ENCODE results near the gene PDK3. TPM values are rescaled to one million over a fixed set of nuclear protein-coding genes. Genes with fewer than 3 reads are reported as not detected.

The PDK3 gene
- total RNA-seq, 1 donor from 2014 or later = 11.6 TPM

DNA sequence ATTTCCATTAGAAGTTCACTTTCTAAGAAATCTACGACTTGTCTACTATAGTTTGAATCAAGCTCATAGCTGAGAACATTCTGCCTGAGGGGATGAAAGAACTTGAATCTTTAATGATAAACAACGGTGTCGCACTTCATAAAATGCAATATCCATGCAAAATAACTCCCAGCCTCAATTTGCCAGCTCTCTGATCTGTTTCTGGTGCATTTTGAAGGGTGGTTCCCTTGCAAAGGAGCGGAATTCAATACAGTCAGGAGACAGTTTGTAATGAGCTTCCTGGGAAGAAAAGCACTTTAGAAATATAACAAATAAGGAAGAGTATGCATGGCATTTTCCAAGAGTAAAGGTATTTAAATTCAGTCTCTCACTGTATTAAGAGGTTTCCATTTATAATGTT is 102.1 kb downstream of the PDK3 start:
- Mint-ChIP-seq H3K4me3 (ENCODE audit: unreplicated experiment) (no peak overlapping the region), H3K27me3 (ENCODE audit: unreplicated experiment) (no peaks in the 10 kb centered on the region), H3K27ac (ENCODE audit: unreplicated experiment) (no peak overlapping the region), H3K36me3 (ENCODE audit: low read depth, unreplicated experiment) (no peaks in the 10 kb centered on the region), H3K4me1 (ENCODE audit: unreplicated experiment) (no peaks in the 10 kb centered on the region), H3K9me3 (ENCODE audit: unreplicated experiment) (no peaks in the 10 kb centered on the region)
- DNase-seq (ENCODE audit: low spot score) = no peak
- TF ChIP-seq, protein P1, sequence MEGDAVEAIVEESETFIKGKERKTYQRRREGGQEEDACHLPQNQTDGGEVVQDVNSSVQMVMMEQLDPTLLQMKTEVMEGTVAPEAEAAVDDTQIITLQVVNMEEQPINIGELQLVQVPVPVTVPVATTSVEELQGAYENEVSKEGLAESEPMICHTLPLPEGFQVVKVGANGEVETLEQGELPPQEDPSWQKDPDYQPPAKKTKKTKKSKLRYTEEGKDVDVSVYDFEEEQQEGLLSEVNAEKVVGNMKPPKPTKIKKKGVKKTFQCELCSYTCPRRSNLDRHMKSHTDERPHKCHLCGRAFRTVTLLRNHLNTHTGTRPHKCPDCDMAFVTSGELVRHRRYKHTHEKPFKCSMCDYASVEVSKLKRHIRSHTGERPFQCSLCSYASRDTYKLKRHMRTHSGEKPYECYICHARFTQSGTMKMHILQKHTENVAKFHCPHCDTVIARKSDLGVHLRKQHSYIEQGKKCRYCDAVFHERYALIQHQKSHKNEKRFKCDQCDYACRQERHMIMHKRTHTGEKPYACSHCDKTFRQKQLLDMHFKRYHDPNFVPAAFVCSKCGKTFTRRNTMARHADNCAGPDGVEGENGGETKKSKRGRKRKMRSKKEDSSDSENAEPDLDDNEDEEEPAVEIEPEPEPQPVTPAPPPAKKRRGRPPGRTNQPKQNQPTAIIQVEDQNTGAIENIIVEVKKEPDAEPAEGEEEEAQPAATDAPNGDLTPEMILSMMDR (IDR thresholded peaks at IDR 0.05; ENCODE audit: unreplicated experiment) = no peak

GRCh38 chrX:24574743-24575142 is 109.7 kb downstream of the PDK3 start:
- no peak overlapping the region for H3K27ac Mint-ChIP-seq (ENCODE audit: unreplicated experiment)
- H3K27me3 Mint-ChIP-seq (ENCODE audit: unreplicated experiment) = no peaks in the 10 kb centered on the region

GRCh38 chrX:24575496-24575895 is 110.4 kb downstream of the PDK3 start:
- no peak for DNase-seq (ENCODE audit: low spot score)
- Mint-ChIP-seq H3K4me3 (ENCODE audit: unreplicated experiment) (no peak overlapping the region), H3K27me3 (ENCODE audit: unreplicated experiment) (no peaks in the 10 kb centered on the region), H3K9me3 (ENCODE audit: unreplicated experiment) (no peaks in the 10 kb centered on the region), H3K27ac (ENCODE audit: unreplicated experiment) (no peak overlapping the region), H3K36me3 (ENCODE audit: low read depth, unreplicated experiment) (peaks cover 14% of the 10 kb centered on the region), H3K4me1 (ENCODE audit: unreplicated experiment) (no peaks in the 10 kb centered on the region)
- TF ChIP-seq, protein P1 (IDR thresholded peaks at IDR 0.05; ENCODE audit: unreplicated experiment) = no peak

More at GRCh38 chrX:24574743-24575142, 109.7 kb downstream of the PDK3 start:
- no peaks in the 10 kb centered on the region for H3K4me1 Mint-ChIP-seq (ENCODE audit: unreplicated experiment)
- no peaks in the 10 kb centered on the region for H3K9me3 Mint-ChIP-seq (ENCODE audit: unreplicated experiment)
- H3K4me3 Mint-ChIP-seq (ENCODE audit: unreplicated experiment) = no peak overlapping the region
- H3K36me3 Mint-ChIP-seq (ENCODE audit: low read depth, unreplicated experiment) = peaks cover 13% of the 10 kb centered on the region
- no peak for DNase-seq (ENCODE audit: low spot score)
- TF ChIP-seq, protein P1 (IDR thresholded peaks at IDR 0.05; ENCODE audit: unreplicated experiment) = no peak

GRCh38 chrX:24577091-24577490 is 112.0 kb downstream of the PDK3 start:
- no peaks in the 10 kb centered on the region for H3K4me1 Mint-ChIP-seq (ENCODE audit: unreplicated experiment)
- DNase-seq (ENCODE audit: low spot score) = no peak
- TF ChIP-seq, protein P1 (IDR thresholded peaks at IDR 0.05; ENCODE audit: unreplicated experiment) = no peak
- H3K27me3 Mint-ChIP-seq (ENCODE audit: unreplicated experiment) = no peaks in the 10 kb centered on the region
- no peak overlapping the region for H3K4me3 Mint-ChIP-seq (ENCODE audit: unreplicated experiment)
- no peaks in the 10 kb centered on the region for H3K9me3 Mint-ChIP-seq (ENCODE audit: unreplicated experiment)
- no peak overlapping the region for H3K27ac Mint-ChIP-seq (ENCODE audit: unreplicated experiment)
- peaks cover 14% of the 10 kb centered on the region for H3K36me3 Mint-ChIP-seq (ENCODE audit: low read depth, unreplicated experiment)

Other genes with a start within 250 kb of the PDK3 start
- not detected for gene SUPT20HL2, start 151.2 kb upstream of the PDK3 start, total RNA-seq (ENCODE audit: unreplicated experiment)
- not detected for gene SUPT20HL1, start 104.6 kb upstream of the PDK3 start, total RNA-seq (ENCODE audit: unreplicated experiment)
- gene PCYT1B, start 182.1 kb downstream of the PDK3 start, total RNA-seq (ENCODE audit: unreplicated experiment) = 26.1 TPM
- gene POLA1, start 228.6 kb downstream of the PDK3 start, total RNA-seq (ENCODE audit: unreplicated experiment) = 12.9 TPM